ENCODE results near the gene ALG12.

The ALG12 gene

GRCh38 chr22:49950396-49950994, 32.3 kb upstream of the ALG12 start:
- ChIA-PET POLR2A (ENCODE audit: low non-redundant PET) (interaction anchor here (1.6 to 1.8 kb wide), 2 partner anchors 12 to 14 kb away, joined by 5 to 10 read pairs; no protein-coding TSS in a partner anchor), CTCF (interaction anchor here (1.4 kb wide), 1 partner anchor 42 kb away, joined by 3 read pairs; no protein-coding TSS in a partner anchor)
- no peak for DNase-seq (ENCODE audit: low spot score)
- TF ChIP-seq, protein P1, sequence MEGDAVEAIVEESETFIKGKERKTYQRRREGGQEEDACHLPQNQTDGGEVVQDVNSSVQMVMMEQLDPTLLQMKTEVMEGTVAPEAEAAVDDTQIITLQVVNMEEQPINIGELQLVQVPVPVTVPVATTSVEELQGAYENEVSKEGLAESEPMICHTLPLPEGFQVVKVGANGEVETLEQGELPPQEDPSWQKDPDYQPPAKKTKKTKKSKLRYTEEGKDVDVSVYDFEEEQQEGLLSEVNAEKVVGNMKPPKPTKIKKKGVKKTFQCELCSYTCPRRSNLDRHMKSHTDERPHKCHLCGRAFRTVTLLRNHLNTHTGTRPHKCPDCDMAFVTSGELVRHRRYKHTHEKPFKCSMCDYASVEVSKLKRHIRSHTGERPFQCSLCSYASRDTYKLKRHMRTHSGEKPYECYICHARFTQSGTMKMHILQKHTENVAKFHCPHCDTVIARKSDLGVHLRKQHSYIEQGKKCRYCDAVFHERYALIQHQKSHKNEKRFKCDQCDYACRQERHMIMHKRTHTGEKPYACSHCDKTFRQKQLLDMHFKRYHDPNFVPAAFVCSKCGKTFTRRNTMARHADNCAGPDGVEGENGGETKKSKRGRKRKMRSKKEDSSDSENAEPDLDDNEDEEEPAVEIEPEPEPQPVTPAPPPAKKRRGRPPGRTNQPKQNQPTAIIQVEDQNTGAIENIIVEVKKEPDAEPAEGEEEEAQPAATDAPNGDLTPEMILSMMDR (conservative IDR thresholded peaks at IDR 0.05; ENCODE audit: low read depth), result no peak
- H3K27ac ChIP-seq, result peak overlapping the region; percentile 92

GRCh38 chr22:49949914-49950292, 31.7 kb upstream of the ALG12 start:
- ChIA-PET POLR2A (ENCODE audit: low non-redundant PET) (interaction anchor here (0.6 kb wide), 1 partner anchor 14 kb away, joined by 3 read pairs; no protein-coding TSS in a partner anchor), CTCF (no interaction called here)
- DNase-seq (ENCODE audit: low spot score), result no peak
- TF ChIP-seq, protein P1 (conservative IDR thresholded peaks at IDR 0.05; ENCODE audit: low read depth), result no peak
- H3K27ac ChIP-seq, result peak overlapping the region; percentile 92

- DNase-seq (ENCODE audit: low spot score), result no peak
- H3K27ac ChIP-seq, result peak overlapping the region; percentile 92
- CTCF ChIA-PET, result no interaction called here
- TF ChIP-seq, protein P1 (conservative IDR thresholded peaks at IDR 0.05; ENCODE audit: low read depth), result no peak
- POLR2A ChIA-PET (ENCODE audit: low non-redundant PET), result interaction anchor here (0.6 kb wide), 1 partner anchor 15 kb away, joined by 3 read pairs; no protein-coding TSS in a partner anchor
Measured at GRCh38 chr22:49948958-49949913, 31.0 kb upstream of the ALG12 start.

DNA sequence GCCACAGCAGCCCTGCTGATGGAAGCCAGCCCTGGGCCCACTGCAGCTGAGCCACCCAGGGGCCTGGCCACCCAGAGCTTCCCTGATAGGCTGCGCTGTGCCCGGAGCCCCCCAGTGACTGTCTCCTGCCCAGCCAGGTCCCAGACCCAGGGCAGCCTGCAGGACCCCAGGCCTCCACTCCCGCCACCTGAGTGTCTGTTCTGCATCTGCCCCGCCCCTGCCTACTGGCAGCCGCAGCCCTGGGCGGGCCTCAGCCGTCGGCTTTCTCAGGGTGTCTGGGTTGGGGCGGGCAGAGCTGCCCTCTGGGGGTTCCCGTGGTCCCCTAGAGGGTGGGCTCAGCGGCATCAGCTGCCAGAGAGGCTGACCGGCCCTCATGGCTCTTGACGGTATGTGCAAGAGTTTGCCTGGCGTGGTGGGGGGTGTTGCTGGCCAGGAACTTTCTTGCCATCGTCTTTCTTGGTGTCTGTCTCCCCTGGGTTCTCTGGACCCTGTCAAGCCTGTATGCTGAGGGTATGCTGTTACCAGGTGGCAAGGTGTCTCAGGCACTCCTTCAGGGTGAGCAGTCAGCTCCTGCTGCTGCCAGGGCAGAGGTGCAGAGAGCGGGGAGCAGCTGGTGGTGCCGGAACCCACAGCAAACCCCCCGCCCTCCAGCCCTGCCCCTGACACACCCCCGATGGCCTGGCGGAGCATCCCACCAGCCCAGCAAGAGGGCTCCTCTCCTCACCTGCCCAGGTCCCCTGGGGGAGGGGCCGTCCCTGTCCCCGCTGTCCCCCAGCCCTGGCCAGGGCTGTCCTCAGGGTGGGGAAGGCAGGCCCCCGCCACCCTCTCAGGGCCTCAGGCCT, 30.1 kb upstream of the ALG12 start:
- H3K27ac ChIP-seq, result peak overlapping the region; percentile 92
- no peak for DNase-seq (ENCODE audit: low spot score)
- CTCF ChIA-PET, result no interaction called here
- POLR2A ChIA-PET (ENCODE audit: low non-redundant PET), result no interaction called here
- TF ChIP-seq, protein P1 (conservative IDR thresholded peaks at IDR 0.05; ENCODE audit: low read depth), result no peak

DNA sequence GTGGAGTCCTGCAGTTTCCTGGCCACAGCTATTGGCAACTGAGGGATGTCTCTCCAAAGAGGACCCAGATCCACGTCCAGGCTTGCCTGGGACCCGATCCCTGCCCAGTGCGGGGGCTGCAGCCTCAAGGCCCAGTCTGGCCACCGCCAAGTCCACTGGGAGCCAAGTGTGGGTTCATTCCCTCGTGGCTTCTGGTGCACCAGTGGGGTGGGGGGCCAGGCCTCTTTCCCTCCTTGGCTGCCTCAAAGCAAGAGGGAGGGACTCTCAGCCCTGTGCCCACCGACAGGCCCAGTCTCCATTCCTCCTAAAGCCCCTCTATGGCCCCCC, 29.0 kb upstream of the ALG12 start:
- POLR2A ChIA-PET (ENCODE audit: low non-redundant PET), result interaction anchor here (1.1 kb wide), 1 partner anchor 11 kb away, joined by 4 read pairs; no protein-coding TSS in a partner anchor
- CTCF ChIA-PET, result no interaction called here
- no peak for DNase-seq (ENCODE audit: low spot score)
- H3K27ac ChIP-seq, result peak overlapping the region; percentile 92
- TF ChIP-seq, protein P1 (conservative IDR thresholded peaks at IDR 0.05; ENCODE audit: low read depth), result no peak
